H1 (cell line): ENCODE data around the gene CAPN9. TPM values are rescaled to one million over a fixed set of nuclear protein-coding genes. Genes with fewer than 3 reads are reported as not detected.

ENCODE experiments used
- ATF2 ChIP-seq: IDR thresholded peaks from 2 replicates; pipeline ENCODE4 v1.6.1; 2012; ENCODE audit warnings: low read length, inconsistent platforms
- MAX ChIP-seq: IDR thresholded peaks from 2 replicates; pipeline ENCODE4 v1.6.1; 2012; ENCODE audit warnings: inconsistent platforms
- TBP ChIP-seq: IDR thresholded peaks from 2 replicates; pipeline ENCODE4 v1.6.1; 2011; ENCODE audit warnings: low read depth, low read length, improper control_type of control experiment
- polyA plus RNA-seq, 7 experiments: library from polyadenylated mRNA; depleted of rRNA in 3 of 7; stranded (reverse) in 5 of 7; unstranded in 2 of 7; fragments of >200 nt in 5 of 7; fragments of 200-250 nt in 2 of 7; gene quantifications; 1 replicate in 5 of 7; 2 replicates in 1 of 7; 4 replicates in 1 of 7; pipeline versions ENCODE4 v1.2.1 to v1.2.3, GENCODE V29; 2011 to 2013; ENCODE audit warnings: missing spikeins in 2 of 7, mixed read lengths in 2 of 7
- total RNA-seq: library from RNA; stranded (reverse); fragmentation: NEBNext Ultra II Directional; extraction: Animal tissue kit (Norgen Biotek cat#: 25700); gene quantifications from 2 replicates; pipeline ENCODE4 v1.2.1, GENCODE V29; 2021

Gene CAPN9
- total and polyA plus RNA-seq, 2 of the 8 experiments (the other 6 are each of a cell fraction or from before 2014, with no cell fraction given): 0.22 to 0.76 TPM

- TF ChIP-seq ATF2 (no peak), TBP (no peak), MAX (no peak)
These were observed 62.2 kb downstream of the CAPN9 start (continued) for GRCh38 chr1:230809256-230809990.
